ENCODE data around the gene SLC9A9. TPM values are rescaled to one million over a fixed set of nuclear protein-coding genes. Genes with fewer than 3 reads are reported as not detected.

Gene SLC9A9
- total and polyA plus RNA-seq, 9 of the 15 experiments (the other 6 are each of a cell fraction or from before 2014, with no cell fraction given), result 0.03 to 0.13 TPM; not detected in 7

DNA sequence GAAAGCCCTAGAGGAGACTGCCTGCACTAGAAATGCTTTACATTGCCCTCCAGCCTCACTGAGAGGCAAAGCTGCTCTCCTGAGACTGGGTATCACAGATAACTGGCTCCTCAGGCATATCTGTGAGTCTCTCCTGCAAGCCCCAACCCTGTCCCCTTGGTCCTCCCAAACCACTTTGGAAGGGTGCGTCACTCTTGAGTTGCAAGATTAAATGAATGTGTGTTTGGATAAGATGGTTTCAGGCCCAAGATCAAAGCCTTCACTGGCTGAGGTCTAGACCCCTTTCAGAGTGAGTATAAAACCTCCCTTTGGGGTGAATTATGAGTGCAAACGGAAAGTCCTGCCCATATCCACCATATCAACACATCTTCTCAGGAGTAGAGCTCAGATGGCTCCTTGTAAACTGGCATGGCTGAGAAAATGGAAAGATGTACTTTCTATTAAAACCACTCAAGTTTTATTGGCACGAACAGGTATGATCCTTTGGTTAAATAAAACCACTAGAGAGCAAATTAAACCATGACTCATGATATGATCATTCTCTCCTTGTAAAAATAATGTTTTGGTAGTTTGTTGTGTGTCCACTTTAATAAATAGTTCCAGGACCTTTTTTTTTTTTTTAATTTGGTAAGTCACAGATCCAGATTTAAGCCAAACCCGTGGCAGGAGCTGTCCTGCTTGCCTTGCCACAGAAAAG is 564.7 kb downstream of the SLC9A9 start (continued):
- TF ChIP-seq, protein P1, sequence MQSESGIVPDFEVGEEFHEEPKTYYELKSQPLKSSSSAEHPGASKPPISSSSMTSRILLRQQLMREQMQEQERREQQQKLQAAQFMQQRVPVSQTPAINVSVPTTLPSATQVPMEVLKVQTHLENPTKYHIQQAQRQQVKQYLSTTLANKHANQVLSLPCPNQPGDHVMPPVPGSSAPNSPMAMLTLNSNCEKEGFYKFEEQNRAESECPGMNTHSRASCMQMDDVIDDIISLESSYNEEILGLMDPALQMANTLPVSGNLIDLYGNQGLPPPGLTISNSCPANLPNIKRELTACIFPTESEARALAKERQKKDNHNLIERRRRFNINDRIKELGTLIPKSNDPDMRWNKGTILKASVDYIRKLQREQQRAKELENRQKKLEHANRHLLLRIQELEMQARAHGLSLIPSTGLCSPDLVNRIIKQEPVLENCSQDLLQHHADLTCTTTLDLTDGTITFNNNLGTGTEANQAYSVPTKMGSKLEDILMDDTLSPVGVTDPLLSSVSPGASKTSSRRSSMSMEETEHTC (IDR thresholded peaks at IDR 0.05), result no peak; the same call in 1 of the 2 replicates
- TF ChIP-seq BRD4 (IDR thresholded peaks at IDR 0.05), result no peak
- peak; percentile 73 for TF ChIP-seq ZNF134 (CRISPR knock-in tag; conservative IDR thresholded peaks at IDR 0.05)
- TF ChIP-seq FOS (IDR thresholded peaks at IDR 0.05; ENCODE audit: extremely low read depth, insufficient read length), result no peak
- TF ChIP-seq HMG20A (CRISPR knock-in tag; conservative IDR thresholded peaks at IDR 0.05), result no peak
- no peak for TF ChIP-seq ZNF140 (CRISPR knock-in tag; IDR thresholded peaks at IDR 0.05)
- TF ChIP-seq RBM39 (optimal IDR thresholded peaks at IDR 0.05; ENCODE audit: low read depth, low read length), result no peak
- TF ChIP-seq ZKSCAN3 (CRISPR knock-in tag; IDR thresholded peaks at IDR 0.05), result no peak
- no peak for TF ChIP-seq EZH2 (IDR thresholded peaks at IDR 0.05; ENCODE audit: borderline replicate concordance, low read depth, low read length)
- TF ChIP-seq, protein P2, sequence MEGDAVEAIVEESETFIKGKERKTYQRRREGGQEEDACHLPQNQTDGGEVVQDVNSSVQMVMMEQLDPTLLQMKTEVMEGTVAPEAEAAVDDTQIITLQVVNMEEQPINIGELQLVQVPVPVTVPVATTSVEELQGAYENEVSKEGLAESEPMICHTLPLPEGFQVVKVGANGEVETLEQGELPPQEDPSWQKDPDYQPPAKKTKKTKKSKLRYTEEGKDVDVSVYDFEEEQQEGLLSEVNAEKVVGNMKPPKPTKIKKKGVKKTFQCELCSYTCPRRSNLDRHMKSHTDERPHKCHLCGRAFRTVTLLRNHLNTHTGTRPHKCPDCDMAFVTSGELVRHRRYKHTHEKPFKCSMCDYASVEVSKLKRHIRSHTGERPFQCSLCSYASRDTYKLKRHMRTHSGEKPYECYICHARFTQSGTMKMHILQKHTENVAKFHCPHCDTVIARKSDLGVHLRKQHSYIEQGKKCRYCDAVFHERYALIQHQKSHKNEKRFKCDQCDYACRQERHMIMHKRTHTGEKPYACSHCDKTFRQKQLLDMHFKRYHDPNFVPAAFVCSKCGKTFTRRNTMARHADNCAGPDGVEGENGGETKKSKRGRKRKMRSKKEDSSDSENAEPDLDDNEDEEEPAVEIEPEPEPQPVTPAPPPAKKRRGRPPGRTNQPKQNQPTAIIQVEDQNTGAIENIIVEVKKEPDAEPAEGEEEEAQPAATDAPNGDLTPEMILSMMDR (IDR thresholded peaks at IDR 0.05 in 2 of 3, conservative IDR thresholded peaks at IDR 0.05 in 1 of 3; ENCODE audit: insufficient read depth in 2 of 3, low read depth in 1 of 3, low read length in 3 of 3), result 0 out of 6 replicates have a peak, but pooled peaks of 1 of the 3 experiments have one; percentile 3
- TF ChIP-seq, protein P3, sequence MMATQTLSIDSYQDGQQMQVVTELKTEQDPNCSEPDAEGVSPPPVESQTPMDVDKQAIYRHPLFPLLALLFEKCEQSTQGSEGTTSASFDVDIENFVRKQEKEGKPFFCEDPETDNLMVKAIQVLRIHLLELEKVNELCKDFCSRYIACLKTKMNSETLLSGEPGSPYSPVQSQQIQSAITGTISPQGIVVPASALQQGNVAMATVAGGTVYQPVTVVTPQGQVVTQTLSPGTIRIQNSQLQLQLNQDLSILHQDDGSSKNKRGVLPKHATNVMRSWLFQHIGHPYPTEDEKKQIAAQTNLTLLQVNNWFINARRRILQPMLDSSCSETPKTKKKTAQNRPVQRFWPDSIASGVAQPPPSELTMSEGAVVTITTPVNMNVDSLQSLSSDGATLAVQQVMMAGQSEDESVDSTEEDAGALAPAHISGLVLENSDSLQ (IDR thresholded peaks at IDR 0.05), result peak; percentile 43; the same call in 1 of the 2 replicates
- peak; percentile 67; the same call in 1 of the 2 replicates for TF ChIP-seq SOX6 (IDR thresholded peaks at IDR 0.05)
- no peak for TF ChIP-seq ZFPM2 (CRISPR knock-in tag; IDR thresholded peaks at IDR 0.05)
- TF ChIP-seq HEY1 (CRISPR knock-in tag; IDR thresholded peaks at IDR 0.05; ENCODE audit: borderline replicate concordance), result no peak
- TF ChIP-seq, protein P4, sequence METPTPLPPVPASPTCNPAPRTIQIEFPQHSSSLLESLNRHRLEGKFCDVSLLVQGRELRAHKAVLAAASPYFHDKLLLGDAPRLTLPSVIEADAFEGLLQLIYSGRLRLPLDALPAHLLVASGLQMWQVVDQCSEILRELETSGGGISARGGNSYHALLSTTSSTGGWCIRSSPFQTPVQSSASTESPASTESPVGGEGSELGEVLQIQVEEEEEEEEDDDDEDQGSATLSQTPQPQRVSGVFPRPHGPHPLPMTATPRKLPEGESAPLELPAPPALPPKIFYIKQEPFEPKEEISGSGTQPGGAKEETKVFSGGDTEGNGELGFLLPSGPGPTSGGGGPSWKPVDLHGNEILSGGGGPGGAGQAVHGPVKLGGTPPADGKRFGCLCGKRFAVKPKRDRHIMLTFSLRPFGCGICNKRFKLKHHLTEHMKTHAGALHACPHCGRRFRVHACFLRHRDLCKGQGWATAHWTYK (CRISPR knock-in tag; IDR thresholded peaks at IDR 0.05), result no peak
- TF ChIP-seq SAFB (IDR thresholded peaks at IDR 0.05; ENCODE audit: borderline replicate concordance, low read depth, low read length), result no peak
- no peak for TF ChIP-seq ZNF232 (CRISPR knock-in tag; IDR thresholded peaks at IDR 0.05)
- TF ChIP-seq, protein P5, sequence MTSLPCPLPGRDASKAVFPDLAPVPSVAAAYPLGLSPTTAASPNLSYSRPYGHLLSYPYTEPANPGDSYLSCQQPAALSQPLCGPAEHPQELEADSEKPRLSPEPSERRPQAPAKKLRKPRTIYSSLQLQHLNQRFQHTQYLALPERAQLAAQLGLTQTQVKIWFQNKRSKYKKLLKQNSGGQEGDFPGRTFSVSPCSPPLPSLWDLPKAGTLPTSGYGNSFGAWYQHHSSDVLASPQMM (CRISPR knock-in tag; IDR thresholded peaks at IDR 0.05), result no peak
- TF ChIP-seq JUN (IDR thresholded peaks at IDR 0.05; ENCODE audit: borderline replicate concordance, low read depth, low read length), result 0 out of 2 replicates have a peak, but pooled peaks have one; percentile 25
- TF ChIP-seq JUN (CRISPR knock-in tag; IDR thresholded peaks at IDR 0.05; ENCODE audit: borderline replicate concordance), result no peak
- TF ChIP-seq STAG1 (CRISPR knock-in tag; IDR thresholded peaks at IDR 0.05; ENCODE audit: borderline replicate concordance), result no peak
- TF ChIP-seq, protein P6, sequence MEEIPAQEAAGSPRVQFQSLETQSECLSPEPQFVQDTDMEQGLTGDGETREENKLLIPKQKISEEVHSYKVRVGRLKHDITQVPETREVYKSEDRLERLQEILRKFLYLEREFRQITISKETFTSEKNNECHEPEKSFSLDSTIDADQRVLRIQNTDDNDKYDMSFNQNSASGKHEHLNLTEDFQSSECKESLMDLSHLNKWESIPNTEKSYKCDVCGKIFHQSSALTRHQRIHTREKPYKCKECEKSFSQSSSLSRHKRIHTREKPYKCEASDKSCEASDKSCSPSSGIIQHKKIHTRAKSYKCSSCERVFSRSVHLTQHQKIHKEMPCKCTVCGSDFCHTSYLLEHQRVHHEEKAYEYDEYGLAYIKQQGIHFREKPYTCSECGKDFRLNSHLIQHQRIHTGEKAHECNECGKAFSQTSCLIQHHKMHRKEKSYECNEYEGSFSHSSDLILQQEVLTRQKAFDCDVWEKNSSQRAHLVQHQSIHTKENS (CRISPR knock-in tag; IDR thresholded peaks at IDR 0.05), result no peak
